Activated CD4-positive, alpha-beta T cell treated with anti-CD3 and anti-CD28 coated beads, Interleukin-10, Interleukin-2, amounts not matched to agents 100 ng/mL and 50 ng/mL, durations not matched to agents 16 hours and 8 hours (primary cell): ENCODE measurements around the gene BTBD9.
A peak's percentile ranks its signal among the peaks of the same experiment; 100 is the strongest.

Experiments used
- DNase-seq: peaks from one replicate; pipeline ENCODE4 v3.0.0-alpha.2; 2020

The BTBD9 gene

DNA sequence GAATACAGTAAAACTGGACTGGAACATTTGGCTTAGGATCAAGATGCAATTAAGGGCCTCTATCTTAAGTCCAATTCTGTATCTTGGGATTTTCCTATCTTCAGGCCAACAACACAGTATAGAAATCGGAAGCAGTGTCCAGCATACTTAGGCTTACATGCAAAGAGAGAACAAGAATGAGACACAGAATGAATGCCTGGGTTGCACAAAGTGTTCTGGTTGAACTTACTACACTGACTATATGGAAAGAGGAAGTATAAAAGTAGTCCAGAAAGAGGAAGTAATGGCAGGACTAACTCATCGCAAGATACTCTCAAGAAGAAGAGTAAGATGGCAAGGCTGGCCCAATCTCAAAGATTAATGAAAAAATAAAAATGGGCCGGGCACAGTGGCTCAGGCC lies 87.6 kb downstream of the BTBD9 start:
- no peak for DNase-seq

DNA sequence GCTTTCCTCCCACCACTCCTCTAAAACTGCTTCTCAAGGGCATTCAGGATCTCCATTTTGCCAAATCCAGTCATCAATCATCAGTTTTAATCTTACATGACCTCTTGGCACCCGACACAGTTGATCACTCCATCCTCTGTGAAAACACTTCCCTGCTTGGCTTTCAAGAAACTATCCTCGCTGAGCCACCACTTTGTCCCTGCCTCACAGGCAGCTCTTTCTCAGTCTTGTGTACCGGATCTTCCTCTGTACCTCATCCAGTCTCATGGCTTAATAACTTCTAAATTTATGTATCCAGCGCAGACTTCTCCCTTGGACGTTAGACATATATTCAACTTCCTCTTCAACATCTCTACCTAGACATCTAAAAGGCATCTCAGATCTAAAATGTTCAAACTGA lies 89.9 kb downstream of the BTBD9 start:
- DNase-seq: no peak

DNA sequence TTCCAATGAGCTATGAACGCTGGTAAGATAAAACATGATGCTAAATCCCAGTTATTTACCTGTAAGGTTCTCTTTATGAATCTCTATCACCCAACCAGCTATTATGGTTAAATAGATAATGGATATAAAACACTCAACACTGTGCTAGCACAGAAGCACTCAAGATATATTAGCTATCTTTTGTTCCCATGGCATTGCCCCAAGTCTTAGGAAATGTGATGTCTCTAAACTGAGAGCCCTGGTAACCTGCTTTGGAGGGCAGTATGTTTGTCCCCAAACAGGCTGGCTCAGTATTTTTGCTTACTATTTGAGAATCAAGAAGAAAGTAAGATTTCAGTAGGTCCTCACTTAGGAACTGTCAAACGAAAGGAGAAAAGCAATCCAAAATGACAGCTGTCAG lies 90.5 kb downstream of the BTBD9 start:
- DNase-seq: no peak

DNA sequence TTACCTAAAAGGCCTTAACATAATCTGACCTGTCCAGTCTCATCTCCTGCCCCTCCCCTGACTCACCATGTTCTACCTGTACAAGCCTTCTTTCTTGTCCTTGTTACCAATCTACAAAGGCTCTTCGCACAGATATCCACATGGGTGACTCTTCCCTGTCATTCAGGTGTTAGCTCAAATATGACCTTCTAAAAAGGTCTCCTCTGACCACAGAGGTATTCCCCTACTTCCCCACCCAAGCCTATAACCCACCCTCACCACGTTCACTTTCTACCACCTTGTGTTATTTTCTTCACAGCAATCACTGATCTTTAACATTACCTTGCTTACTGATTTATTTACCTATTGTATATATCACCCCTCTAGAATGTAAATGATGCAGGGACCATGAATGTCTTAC lies 96.7 kb downstream of the BTBD9 start:
- no peak for DNase-seq

DNA sequence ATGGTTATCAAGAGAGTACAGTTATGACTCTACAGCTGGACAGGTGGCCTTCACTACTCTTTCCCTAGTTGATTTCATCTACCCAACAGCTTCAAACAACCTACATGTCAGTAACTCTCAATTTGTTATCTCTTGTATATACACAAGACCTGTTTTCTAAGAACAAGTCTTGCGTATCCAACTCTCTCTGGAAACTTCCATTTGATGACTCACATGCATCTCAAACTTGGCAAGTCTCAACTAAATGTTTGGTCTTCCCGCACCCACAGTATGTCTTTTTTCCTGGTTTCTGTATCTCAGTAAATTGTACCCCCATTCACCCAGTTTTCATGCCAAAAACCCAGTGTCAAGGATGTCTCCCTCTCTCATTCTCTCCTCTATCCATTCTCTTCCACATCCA lies 97.7 kb downstream of the BTBD9 start:
- DNase-seq: no peak

DNA sequence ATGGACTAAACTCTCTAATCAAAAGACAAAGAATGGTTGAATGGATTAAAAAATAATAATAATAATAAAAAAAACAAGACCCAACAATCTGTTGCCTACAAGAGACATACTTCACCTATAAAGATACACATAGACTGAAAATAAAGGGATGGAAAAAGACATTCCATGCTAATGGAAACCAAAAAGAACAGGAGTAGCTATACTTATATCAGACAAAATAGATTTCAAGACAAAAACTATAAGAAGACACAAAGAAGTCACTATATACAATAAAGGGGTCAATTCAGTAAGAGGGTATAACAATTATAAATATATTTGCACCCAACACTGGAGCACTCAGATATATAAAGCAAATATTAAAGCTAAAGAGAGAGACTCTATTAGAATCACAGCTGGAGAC lies 106.7 kb downstream of the BTBD9 start:
- DNase-seq: no peak

DNA sequence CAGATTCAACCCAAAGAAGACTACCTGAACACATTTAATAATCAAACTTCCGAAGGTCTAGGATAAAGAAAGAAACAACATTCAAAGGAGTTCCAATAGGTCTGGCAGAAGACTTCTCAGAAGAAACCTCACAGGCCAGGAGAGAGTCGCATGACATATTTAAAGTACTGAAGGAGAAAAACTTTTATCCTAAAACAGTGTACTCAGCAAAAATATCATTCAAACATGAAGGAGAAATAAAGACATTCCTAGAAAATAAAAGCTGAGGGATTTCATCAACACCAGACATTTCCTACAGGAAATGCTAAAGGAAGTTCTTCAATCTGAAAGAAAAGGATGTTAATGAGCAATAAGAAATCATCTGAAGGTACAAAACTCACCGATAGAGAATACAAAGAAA lies 108.6 kb downstream of the BTBD9 start:
- DNase-seq: no peak

DNA sequence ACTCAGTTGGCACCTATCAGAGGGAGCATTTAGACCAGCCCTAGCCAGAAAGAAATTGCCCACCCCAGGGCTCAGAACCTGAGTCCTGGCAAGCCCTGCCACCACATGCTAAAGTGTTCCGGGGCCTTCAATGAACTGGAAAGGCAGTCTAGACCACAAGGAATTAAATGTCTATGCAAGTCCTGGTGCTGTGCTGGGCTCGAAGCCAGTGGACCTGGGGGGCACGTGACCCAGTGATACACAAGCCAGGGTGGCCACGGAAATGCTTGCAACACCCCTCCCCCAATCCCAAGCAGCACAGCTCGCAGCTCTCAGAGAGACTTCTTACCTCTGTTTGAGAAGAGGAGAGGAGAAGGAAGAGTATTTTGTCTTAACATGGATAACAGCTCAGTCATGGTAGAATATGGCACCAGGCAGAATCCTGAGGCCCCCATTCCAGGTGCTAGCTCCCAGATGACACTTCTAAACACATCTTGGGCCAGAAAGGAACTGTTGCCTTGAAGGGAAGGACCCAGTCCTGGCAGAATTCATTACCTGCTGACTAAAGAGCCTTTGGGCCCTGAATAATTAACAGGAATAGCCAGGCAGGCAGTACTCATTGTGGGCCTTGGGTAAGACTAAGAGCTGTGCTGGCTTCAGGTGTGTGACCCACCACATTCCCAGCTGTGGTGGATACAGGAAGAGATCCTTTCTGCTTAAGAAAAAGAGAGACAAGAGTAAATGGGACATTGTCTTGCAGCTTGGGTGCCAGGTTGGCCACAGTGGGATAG lies 111.3 kb downstream of the BTBD9 start:
- DNase-seq: no peak

DNA sequence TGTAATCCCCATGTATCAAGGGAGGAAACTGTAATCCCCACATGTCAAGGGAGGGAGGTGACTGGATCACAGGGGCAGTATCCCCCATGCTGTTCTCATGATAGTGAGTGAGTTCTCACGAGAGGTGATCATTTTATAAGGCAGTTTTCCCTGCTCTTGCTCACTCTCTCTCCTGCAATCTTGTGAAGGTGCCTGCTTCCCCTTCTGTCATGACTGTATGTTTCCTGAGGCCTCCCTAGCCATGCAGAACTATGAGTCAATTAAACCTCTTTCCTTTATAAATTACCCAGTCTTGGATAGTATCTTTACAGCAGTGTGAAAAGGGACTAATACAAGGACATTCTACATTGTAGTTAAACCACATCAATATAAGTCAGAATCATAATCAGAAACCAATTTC lies 112.4 kb downstream of the BTBD9 start:
- DNase-seq: no peak

DNA sequence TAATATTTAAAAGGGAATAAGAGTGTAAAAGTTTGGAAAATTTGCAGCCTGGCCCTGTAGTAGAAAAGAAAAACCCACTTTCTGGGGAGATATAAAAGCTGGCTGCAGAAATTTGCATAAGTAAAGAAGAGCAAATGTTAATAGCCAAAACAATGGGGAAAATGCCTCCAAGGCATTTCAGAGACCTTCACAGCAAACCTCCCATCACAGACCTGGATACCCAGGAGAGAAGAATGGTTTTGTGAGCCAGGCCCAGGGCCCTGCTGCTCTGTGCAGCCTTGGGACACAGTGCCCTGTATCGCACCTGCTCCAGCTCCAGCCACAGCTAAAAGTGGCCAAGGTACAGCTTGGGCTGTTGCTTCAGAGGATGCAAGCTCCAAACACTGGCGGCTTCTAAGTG lies 113.8 kb downstream of the BTBD9 start:
- DNase-seq: no peak

DNA sequence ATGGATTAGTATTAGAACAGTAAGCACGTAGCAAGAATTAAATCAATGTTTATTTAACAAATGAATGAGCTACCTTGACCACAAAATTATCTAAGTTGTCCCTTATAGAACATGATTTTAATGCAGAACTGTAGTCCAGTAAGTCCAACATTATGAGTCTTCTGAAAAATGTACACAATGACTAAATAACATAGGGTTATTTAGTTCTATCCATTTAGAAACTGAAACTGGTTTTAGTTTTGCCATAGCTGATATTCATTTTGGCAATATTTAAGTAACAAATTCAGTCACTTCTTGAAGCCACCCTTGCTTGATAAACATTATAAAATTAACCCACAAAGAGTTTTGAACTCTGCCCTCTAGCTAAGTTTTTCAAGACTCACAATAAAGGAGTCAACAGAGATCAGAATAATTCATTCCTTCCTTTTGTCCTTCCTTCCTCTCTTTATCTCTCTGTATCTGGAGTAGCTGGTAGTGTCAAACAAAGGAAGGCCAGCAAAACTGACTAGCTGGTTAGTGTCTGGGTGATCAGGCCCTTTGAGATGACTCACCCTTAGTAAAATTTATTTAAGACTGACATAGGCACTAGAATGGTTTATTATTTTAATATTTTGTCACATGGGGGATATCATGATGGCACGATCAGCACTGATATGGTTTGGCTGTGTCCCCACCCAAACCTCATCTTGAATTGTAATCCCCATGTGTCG lies 115.1 kb downstream of the BTBD9 start:
- DNase-seq: peak; percentile 27

DNA sequence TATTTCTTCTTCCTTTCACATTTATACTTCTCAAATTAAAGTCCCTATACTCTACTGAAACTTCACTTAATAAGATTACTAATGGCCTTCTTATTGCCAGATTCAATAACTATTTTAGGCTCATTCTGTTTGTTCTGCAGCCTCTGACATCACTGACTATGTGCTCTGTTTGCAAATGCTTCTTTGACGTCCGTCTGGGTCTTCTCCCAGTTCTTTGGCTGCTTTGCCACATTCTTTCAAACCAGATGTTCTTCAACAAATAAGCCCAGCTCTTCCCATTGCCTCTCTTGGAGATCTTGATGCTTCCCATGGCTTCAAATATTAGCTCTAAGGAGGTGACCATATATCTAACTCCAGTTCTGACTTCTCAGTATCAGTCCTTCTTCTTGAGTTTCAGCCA lies 117.4 kb downstream of the BTBD9 start:
- no peak for DNase-seq

DNA sequence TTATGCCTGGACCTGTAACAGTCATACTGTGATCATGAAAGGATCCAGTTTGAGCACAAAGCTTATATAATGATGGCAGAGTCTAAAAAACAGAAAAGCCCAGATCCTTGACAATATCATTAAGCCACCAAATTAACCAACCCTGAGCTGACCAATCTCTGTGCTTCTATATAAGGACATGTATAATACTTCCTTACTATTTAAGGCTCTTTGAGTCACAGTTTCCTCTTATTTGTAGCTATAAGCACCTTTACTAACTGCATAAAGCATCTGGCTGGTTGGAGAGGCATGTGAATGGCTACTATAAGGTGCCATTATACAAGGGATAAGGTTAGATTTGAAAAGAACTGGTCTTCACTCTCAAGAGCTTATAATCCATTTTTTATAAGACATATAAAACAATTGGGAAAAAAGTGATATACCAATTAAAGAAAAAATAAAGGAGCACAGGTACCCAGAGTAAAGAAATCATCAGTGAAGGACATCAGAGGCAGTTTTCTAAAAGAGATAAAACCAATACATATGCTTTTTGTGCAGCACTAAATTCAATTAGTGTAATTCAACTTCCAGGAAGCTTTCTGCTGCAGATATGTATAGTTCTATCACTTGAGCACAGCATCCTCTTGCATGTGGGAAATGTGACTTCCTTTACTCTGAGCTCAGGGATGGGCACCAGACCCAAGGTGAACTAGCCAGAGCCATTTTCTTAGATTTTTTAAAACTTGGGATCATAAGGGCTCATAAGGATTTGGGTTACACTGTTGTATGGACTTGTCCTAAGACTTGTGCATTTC lies 121.0 kb downstream of the BTBD9 start:
- no peak for DNase-seq

DNA sequence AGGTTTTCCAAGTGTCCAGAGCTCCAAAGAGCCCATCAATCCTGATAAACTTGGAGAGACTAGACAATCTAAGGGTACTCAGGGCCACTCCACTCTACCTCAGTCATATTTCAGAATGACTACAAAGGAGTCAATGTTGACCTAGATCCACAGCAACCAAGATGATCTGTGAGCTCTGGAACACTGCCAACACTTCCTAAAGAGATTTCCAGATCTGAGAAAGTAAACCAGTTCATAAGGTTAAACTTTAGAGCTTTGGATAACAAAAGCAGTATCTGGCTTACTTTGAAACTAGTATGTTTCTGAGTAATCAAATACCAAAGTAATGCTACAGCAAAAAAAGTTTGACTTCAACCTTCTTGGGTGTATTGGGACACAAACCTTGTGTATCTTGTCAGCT lies 122.7 kb downstream of the BTBD9 start:
- no peak for DNase-seq

DNA sequence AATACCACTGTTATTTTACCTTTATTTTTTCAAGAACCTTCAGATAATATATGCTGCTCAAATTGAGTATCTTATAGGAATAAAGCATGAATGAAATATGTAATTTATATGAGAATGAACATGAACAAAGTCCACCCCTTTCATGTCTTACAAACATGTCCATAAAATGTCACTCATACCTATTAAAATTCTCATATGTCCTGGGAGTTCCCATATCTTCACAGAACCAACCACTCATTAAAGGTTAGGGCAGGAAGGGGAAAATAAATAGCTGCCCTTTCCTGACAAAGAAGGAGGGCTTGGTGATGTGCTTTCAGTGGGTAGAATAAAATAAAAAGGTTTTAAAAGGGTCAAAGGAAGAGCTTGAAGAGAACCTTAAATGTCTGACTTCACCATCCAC lies 125.3 kb downstream of the BTBD9 start:
- no peak for DNase-seq

DNA sequence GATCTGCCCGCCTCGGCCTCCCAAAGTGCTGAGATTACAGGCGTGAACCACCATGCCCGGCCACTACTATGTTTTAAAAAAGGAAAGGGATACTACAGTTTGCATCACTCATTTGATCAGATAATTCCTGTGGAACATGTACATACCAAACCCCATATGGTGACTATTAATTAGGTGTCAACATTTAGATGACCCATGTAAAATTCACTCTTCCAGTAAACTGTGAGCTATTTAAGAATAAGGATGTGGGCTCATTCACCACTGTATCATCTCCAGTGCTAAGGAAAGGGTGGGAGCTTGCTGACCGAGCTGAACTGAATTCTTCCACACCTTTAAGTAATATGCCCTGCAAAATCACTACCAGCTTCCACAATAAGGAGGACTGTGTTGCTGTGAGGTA lies 127.5 kb downstream of the BTBD9 start:
- DNase-seq: no peak

DNA sequence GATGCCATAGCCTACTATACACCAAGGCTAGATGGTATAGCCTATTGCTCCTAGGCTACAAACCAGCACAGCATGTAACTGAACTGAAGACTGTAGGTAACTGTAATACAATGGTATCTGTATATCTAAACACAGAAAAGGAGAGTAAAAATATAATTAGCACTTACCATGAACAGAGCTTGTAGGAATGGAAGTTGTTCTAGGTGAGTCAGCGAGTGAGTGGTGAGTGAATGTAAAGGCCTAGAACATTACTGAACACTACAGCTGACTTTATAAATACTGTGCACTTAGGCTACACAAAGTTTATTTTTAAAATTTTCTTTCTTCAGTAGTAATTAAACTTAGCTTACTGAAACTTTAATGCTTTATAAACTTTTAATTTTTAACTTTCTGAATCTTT lies 129.5 kb downstream of the BTBD9 start:
- DNase-seq: no peak

DNA sequence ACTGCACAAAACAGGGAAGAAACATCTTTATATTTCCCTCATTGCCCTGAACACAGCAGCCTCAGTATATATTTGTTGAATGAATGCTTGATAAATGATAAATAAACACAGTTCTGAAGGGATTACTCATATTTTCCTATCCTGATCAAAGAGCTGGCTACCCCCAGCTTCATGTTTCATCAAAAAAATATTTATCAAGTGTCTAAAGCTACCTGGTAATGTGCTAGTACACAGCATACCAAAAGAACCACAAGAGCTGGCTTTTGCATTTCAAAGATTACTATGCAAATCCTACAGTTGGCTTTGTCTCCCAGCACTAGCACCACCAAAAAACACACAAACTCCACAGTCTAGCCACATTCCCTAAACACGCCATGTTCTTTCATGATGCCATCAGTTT lies 130.0 kb downstream of the BTBD9 start:
- no peak for DNase-seq

DNA sequence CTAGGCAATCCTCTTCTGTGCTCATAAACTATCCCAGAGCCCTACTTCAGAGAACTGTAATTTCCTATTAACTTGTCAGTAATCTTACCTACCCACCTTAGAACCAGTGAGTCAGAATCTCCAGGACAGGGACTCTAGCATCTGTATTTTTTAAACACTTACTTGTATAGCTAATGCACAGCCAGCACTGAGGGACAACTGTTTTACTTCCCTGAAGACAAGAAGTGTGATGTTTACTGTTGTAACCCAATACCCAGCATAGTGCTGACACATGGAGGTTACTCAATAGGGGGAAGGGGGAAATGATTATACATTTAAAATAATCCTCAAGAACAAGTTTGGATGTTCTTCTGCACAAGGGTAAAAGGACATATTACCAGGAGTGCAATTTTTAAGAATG lies 130.8 kb downstream of the BTBD9 start:
- no peak for DNase-seq

DNA sequence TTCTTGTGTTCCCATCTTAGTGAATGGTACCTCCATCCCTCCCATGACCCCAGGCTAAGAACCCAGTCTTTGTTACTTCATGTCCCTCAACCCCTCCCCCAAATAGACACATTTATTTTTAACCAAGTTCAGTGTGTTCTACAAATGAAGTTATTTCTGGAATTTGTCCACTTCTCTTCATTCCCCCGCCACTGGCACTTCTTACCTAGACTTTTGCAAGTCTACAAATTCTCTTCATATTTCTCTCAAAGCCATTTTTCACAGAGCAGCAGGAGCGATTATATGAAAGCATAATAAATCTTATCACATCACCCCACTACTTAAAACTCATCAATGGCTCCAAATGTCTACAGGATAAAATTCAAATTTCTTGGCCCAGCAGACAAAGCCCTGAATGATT lies 131.4 kb downstream of the BTBD9 start:
- no peak for DNase-seq

DNA sequence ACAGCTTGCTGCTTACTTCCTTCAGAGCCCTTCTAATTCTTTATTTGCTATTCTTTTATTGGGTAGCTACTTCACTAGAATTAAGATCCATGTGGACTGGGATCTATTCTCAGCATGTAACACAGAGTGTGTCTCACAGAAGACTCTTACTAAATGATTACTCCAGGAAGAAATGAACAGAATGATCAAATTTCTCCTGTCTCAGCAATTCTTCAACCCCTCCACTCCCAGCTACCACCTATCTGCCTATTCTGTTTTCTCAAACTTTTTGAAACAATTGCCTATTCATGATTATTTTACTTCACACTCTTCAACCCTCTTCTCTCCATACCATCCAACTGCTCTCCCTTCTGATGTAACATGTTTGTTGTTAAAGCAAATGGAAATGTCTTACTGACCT lies 132.6 kb downstream of the BTBD9 start:
- no peak for DNase-seq

DNA sequence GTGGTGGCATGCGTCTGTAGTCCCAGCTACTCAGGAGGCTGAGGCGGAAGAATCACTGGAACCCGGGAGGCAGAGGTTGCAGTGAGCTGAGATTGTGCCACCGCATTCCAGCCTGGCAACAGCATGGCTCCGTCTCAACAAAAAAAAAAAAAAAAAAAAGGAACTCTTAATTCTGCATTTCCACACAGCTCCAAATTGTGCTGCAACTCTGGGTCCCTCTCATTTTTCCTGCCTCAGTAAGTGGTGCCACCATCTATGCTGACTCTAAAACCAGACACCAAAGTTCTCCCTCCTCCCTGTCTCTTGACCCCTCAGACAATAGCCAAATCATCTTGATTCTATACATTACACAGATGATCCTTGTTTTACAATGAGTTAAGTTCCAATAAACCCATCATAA lies 133.9 kb downstream of the BTBD9 start:
- DNase-seq: no peak

DNA sequence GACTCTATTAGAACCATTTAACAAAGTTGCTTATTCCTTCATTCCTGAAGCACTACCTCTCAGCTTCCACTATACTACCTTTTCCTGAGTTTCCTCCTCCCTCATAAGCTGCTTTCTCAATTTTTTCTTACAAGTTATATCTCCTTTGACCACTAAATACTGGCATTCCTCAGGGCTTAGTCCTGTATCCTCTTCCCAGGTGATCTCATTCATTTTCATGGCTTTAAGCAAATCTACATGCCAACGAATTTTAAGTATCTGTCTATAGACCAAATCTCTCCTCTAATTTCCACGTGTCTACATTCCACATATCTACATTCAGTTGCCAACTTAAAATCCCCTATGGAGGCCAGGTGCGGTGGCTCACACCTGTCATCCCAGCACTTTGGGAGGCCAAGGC lies 134.7 kb downstream of the BTBD9 start:
- DNase-seq: no peak
